ENCODE results near the gene COA7. TPM values are rescaled to one million over a fixed set of nuclear protein-coding genes. Genes with fewer than 3 reads are reported as not detected.
"Not testable (repeated sequence)": the region's sequence is repeated elsewhere in the genome, so short reads cannot be mapped to it uniquely, and the experiment has no call there.

COA7 gene
- total RNA-seq, 1 donor from 2014 or later, result 11.3 TPM

- no peak for ATAC-seq
- intact Hi-C loops (cut with DNase I), result no loop called here
- no peak for DNase-seq (ENCODE audit: low spot score)
These were observed 9.1 kb upstream of the COA7 start for GRCh38 chr1:52706941-52707926.

- intact Hi-C loops (cut with DNase I), result no loop called here
- DNase-seq (ENCODE audit: low spot score), result no peak
- ATAC-seq, result no peak
These were observed 8.1 kb upstream of the COA7 start for GRCh38 chr1:52706136-52706670.

- DNase-seq (ENCODE audit: low spot score) (peak; percentile 90), ATAC-seq (peak; percentile 95)
- intact Hi-C loops (cut with DNase I), result no loop called here
These were observed 5.0 kb upstream of the COA7 start for GRCh38 chr1:52702886-52703787.

- ATAC-seq (no peak), DNase-seq (ENCODE audit: low spot score) (no peak)
- intact Hi-C loops (cut with DNase I), result no loop called here
These were observed 2.5 kb downstream of the COA7 start for GRCh38 chr1:52695627-52696026.

GRCh38 chr1:52693843-52694242, 4.3 kb downstream of the COA7 start:
- intact Hi-C loops (cut with DNase I), result no loop called here
- DNase-seq (ENCODE audit: low spot score), result no peak
- no peak for ATAC-seq

GRCh38 chr1:52693351-52693750, 4.8 kb downstream of the COA7 start:
- DNase-seq (ENCODE audit: low spot score); intact Hi-C loops (cut with DNase I); ATAC-seq: not testable (repeated sequence)

GRCh38 chr1:52692697-52693096, 5.5 kb downstream of the COA7 start:
- no peak for ATAC-seq
- DNase-seq (ENCODE audit: low spot score), result no peak
- intact Hi-C loops (cut with DNase I), result no loop called here

- DNase-seq (ENCODE audit: low spot score) (no peak), ATAC-seq (no peak)
- intact Hi-C loops (cut with DNase I), result no loop called here
These were observed 6.3 kb downstream of the COA7 start for GRCh38 chr1:52691821-52692220.

GRCh38 chr1:52686830-52687229, 11.3 kb downstream of the COA7 start:
- DNase-seq (ENCODE audit: low spot score) (peak; percentile 4), ATAC-seq (no peak)
- intact Hi-C loops (cut with DNase I), result no loop called here

- peak; percentile 78 for DNase-seq (ENCODE audit: low spot score)
- intact Hi-C loops (cut with DNase I), result not testable (repeated sequence)
- peak; percentile 83 for ATAC-seq
These were observed 11.8 kb downstream of the COA7 start for GRCh38 chr1:52686261-52686751.

- no peak for DNase-seq (ENCODE audit: low spot score)
- intact Hi-C loops (cut with DNase I), result no loop called here
- ATAC-seq, result no peak
These were observed 13.6 kb downstream of the COA7 start for GRCh38 chr1:52684545-52684944.

- DNase-seq (ENCODE audit: low spot score) (no peak), ATAC-seq (no peak)
- intact Hi-C loops (cut with DNase I), result no loop called here
These were observed 14.7 kb downstream of the COA7 start for GRCh38 chr1:52683367-52683940.

GRCh38 chr1:52681136-52681535, 17.0 kb downstream of the COA7 start:
- no peak for ATAC-seq
- no peak for DNase-seq (ENCODE audit: low spot score)
- intact Hi-C loops (cut with DNase I), result no loop called here

- intact Hi-C loops (cut with DNase I), result no loop called here
- ATAC-seq (no peak), DNase-seq (ENCODE audit: low spot score) (no peak)
These were observed 17.8 kb downstream of the COA7 start for GRCh38 chr1:52680353-52680752.

- ATAC-seq (no peak), DNase-seq (ENCODE audit: low spot score) (no peak)
- intact Hi-C loops (cut with DNase I), result no loop called here
These were observed 18.6 kb downstream of the COA7 start for GRCh38 chr1:52679498-52679897.

GRCh38 chr1:52679048-52679447, 19.1 kb downstream of the COA7 start:
- intact Hi-C loops (cut with DNase I), result no loop called here
- ATAC-seq, result no peak

GRCh38 chr1:52677076-52677806, 20.9 kb downstream of the COA7 start:
- ATAC-seq (peak; percentile 86), DNase-seq (ENCODE audit: low spot score) (peak; percentile 54)
- intact Hi-C loops (cut with DNase I), result no loop called here

More at GRCh38 chr1:52679048-52679447, 19.1 kb downstream of the COA7 start:
- DNase-seq (ENCODE audit: low spot score), result peak; percentile 7

GRCh38 chr1:52676249-52676903, 21.8 kb downstream of the COA7 start:
- peak; percentile 85 for ATAC-seq
- intact Hi-C loops (cut with DNase I), result no loop called here
- DNase-seq (ENCODE audit: low spot score), result peak; percentile 68
